ENCODE results near the gene ZNF691. TPM values are rescaled to one million over a fixed set of nuclear protein-coding genes. Genes with fewer than 3 reads are reported as not detected.

Gene ZNF691
- total and polyA plus RNA-seq, 3 donors from 2014 or later: 12.9 to 17.3 (median 16.7) TPM

DNA sequence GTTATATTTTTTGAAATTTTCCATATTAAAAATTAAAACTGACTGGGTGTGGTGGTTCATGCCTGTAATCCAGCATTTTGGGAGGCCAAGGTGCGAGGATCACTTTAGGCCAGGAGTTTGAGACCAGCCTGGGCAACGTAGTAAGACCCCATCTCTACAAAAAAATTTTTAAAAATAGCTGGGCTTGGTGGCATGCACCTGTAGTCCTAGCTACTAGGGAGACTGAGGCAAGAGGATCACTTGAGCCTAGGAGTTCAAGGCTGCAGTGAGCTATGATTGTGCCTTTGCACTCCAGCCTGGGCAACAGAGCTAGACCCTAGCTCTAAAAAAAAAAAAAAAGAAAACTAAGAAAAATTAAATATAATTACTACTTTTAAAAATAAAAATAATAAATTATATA lies 24.7 kb upstream of the ZNF691 start:
- TF ChIP-seq, protein P1, sequence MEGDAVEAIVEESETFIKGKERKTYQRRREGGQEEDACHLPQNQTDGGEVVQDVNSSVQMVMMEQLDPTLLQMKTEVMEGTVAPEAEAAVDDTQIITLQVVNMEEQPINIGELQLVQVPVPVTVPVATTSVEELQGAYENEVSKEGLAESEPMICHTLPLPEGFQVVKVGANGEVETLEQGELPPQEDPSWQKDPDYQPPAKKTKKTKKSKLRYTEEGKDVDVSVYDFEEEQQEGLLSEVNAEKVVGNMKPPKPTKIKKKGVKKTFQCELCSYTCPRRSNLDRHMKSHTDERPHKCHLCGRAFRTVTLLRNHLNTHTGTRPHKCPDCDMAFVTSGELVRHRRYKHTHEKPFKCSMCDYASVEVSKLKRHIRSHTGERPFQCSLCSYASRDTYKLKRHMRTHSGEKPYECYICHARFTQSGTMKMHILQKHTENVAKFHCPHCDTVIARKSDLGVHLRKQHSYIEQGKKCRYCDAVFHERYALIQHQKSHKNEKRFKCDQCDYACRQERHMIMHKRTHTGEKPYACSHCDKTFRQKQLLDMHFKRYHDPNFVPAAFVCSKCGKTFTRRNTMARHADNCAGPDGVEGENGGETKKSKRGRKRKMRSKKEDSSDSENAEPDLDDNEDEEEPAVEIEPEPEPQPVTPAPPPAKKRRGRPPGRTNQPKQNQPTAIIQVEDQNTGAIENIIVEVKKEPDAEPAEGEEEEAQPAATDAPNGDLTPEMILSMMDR (IDR thresholded peaks at IDR 0.05): no peak
- TF ChIP-seq POLR2A (IDR thresholded peaks at IDR 0.05): no peak
- no peak for DNase-seq
- intact Hi-C loops (cut with DNase I; ENCODE audit: low total_unique reads): no loop called here
- Histone ChIP-seq H3K27ac (no peak overlapping the region), H3K36me3 (ENCODE audit: low read depth, missing control alignments) (no peaks in the 10 kb centered on the region), H3K9me3 (no peaks in the 10 kb centered on the region), H3K27me3 (no peaks in the 10 kb centered on the region), H3K4me3 (no peak overlapping the region), H3K4me1 (no peaks in the 10 kb centered on the region)
- WGBS, 2 donors: 91 to 97% methylated on average over 2 of the region's 2 CpGs

DNA sequence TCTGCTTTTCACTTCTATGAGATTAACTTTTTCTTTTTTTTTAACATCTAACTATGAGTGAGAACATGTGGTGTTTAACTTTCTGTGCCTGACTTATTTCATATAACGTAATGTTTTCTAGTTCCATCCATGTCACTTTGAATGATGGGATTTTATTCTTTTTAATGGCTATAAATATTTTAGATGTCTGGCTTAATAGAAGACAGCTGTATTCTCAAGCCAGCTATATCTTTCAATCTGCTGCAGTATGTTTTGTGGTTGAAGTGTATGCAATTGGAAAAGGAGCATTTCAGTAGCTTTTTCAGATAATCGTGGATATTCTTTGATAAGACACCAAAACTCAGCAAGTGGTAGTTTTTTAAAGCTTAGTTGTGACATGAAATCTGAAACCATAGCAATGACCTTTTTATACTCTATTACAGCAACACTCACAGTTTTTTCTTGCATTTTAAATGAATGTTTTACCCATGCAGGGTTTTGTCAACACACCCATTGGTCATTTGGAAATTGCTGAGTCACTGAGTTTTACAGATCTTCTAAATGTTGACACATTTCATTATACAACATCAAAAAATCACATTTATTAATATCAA lies 23.5 kb upstream of the ZNF691 start:
- H3K9me3 ChIP-seq: no peaks in the 10 kb centered on the region
- no peaks in the 10 kb centered on the region for H3K27me3 ChIP-seq
- H3K4me3 ChIP-seq: no peak overlapping the region
- intact Hi-C loops (cut with DNase I; ENCODE audit: low total_unique reads): no loop called here
- H3K27ac ChIP-seq: no peak overlapping the region
- no peak for DNase-seq
- 63 to 72% methylated on average over 2 of the region's 2 CpGs for WGBS, 2 donors
- TF ChIP-seq POLR2A (IDR thresholded peaks at IDR 0.05): no peak
- TF ChIP-seq, protein P1 (IDR thresholded peaks at IDR 0.05): no peak
- no peaks in the 10 kb centered on the region for H3K36me3 ChIP-seq (ENCODE audit: low read depth, missing control alignments)
- H3K4me1 ChIP-seq: no peaks in the 10 kb centered on the region

DNA sequence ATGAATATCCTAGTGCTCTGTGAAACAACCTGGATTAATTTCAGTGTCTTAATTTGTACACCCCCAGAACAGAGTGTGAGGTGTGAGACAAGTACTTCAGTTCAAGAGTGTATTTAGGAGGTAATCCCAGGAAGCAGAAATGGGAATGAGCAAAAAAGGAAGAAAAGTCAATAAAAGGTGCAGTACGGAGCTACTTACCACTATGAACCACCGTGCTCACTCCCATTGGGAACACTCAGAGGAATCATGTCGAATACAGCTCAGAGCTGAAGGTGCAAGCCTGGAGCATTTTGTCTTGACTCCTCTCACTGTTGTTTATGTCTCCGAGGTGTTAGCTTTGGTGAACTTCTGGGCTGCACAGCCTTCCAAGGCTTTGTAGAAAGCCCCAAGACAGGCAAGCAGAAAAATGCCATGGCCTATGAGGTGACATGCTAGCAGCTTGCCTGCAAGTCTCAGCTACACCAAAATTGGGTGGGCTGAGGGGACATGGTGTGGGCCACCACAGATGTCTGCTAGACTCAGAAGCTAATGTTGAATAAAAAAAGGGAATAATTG lies 21.9 kb upstream of the ZNF691 start:
- no peaks in the 10 kb centered on the region for H3K9me3 ChIP-seq
- no peaks in the 10 kb centered on the region for H3K4me1 ChIP-seq
- intact Hi-C loops (cut with DNase I; ENCODE audit: low total_unique reads): no loop called here
- H3K4me3 ChIP-seq: no peak overlapping the region
- TF ChIP-seq POLR2A (IDR thresholded peaks at IDR 0.05): no peak
- TF ChIP-seq, protein P1 (IDR thresholded peaks at IDR 0.05): no peak
- no peaks in the 10 kb centered on the region for H3K27me3 ChIP-seq
- no peak for DNase-seq
- H3K36me3 ChIP-seq (ENCODE audit: low read depth, missing control alignments): no peaks in the 10 kb centered on the region
- WGBS, 2 donors: 75 to 81% methylated on average over 4 of the region's 4 CpGs
- no peak overlapping the region for H3K27ac ChIP-seq

DNA sequence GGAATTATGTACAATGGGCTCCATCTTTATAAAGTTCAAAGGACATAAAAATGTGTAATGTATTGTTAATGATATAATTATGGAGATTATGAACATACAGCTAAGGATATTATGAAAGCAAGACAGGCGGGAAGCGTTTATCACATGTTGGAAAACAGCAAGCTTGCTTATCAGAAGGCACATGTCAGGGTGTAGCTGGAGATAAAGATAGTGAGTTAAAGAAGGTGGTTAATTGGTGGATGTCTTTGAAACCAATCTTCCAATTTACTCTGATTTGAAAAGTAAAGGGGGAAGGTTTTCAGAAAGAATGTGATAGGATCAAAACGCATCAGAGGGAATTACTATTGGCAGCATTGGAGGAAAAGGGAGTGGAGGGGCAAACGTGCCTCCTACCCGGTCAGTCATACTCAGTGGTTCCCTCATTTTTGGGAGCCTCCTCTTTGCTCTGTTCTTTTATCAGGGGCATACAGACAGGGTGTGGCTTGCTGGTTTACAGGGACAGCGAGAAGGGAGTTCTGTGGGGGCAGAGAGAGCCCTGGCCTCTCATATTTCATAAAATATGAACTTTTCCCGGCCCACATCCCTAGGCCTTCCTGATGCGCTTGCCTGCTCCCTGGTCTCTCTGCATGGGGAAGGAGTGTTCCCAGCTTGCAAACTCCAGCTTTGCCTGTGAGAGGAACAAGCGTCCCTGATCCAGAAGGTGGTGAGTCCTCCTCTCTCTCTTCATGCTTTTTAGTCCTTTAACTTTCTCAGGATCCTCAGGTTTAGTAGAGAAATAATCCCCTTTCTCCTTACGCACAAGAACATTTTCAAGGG lies 21.2 kb upstream of the ZNF691 start:
- TF ChIP-seq POLR2A (IDR thresholded peaks at IDR 0.05): no peak
- TF ChIP-seq, protein P1 (IDR thresholded peaks at IDR 0.05): no peak
- H3K9me3 ChIP-seq: no peaks in the 10 kb centered on the region
- H3K27ac ChIP-seq: no peak overlapping the region
- no peak overlapping the region for H3K4me3 ChIP-seq
- no peaks in the 10 kb centered on the region for H3K27me3 ChIP-seq
- no peaks in the 10 kb centered on the region for H3K4me1 ChIP-seq
- intact Hi-C loops (cut with DNase I; ENCODE audit: low total_unique reads): no loop called here
- no peaks in the 10 kb centered on the region for H3K36me3 ChIP-seq (ENCODE audit: low read depth, missing control alignments)
- 74 to 77% methylated on average over 10 of the region's 10 CpGs for WGBS, 2 donors
- no peak for DNase-seq

Data from testis (tissue), 3 donors.